AG04449 (cell line): ENCODE measurements around the gene NACC1.

ENCODE experiments used
- CTCF ChIA-PET: fragments of 350-600 bp; formaldehyde crosslinking; extraction: SDS; loops from one replicate; lab custom pipeline; 2021; ENCODE audit warnings: antibody characterized with exemption; lab: Yijun Ruan, JAX
- POLR2A ChIA-PET: fragments of 400-600, 350-600 bp; formaldehyde crosslinking; extraction: SDS; loops from one replicate; lab custom pipeline; 2020; ENCODE audit warnings: antibody characterized with exemption, inconsistent platforms; lab: Yijun Ruan, JAX
- DNase-seq: peaks from one replicate; pipeline ENCODE4 v3.0.0-alpha.2; 2010; ENCODE audit warnings: low read depth, low spot score
- H3K4me3 ChIP-seq: 2 replicates; pipeline ENCODE4 v1.5.1; 2011; ENCODE audit warnings: low read depth, mild to moderate bottlenecking, control low read depth, low read length
- CTCF ChIP-seq: IDR thresholded peaks from one replicate; pipeline ENCODE4 v1.5.1; 2011; ENCODE audit warnings: mild to moderate bottlenecking, moderate library complexity, low read length, control low read depth, inconsistent platforms; ENCODE audit not compliant: insufficient read depth; ENCODE audit errors: missing control alignments

The NACC1 gene

DNA sequence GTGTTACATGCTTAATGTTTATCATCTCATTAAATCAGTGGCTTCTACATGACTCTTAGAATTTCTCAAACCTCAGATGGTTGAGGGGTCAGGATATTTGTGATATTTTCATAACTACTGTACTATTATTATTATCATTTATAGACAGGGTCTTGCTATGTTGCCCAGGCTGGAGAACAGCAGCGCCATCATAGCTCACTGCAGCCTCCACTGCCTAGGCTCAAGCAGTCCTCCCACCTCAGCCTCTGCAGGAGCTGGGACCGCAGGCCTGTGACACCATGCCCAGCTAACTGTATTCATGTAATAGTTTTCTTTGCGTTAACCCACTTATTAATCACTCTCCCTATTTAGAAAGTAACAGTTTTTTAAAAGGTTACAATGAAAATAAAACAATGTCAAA, 41.6 kb downstream of the NACC1 start:
- ChIA-PET CTCF (no interaction called here), POLR2A (no interaction called here)
- TF ChIP-seq CTCF = no peak
- no peak for DNase-seq
- no peak overlapping the region for H3K4me3 ChIP-seq

DNA sequence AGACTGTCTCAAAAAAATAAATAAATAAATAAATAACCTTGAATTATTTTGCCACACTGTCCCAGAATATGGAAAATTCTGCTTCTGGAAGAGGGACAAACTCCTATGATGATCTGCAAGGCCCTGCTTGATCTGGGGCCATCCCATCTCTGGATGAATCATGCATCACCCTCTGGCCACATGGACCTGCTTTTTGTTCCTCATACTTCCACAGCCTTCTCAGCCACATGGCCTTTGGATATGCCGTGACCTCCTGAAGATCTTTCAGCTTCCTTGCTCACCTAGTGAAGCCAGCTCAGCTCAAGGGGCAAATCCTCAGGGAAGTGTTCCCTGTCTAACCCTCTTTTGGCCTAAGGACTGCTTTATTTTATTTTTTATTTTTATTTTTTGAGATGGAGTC, 42.5 kb downstream of the NACC1 start:
- no peak overlapping the region for H3K4me3 ChIP-seq
- ChIA-PET POLR2A (no interaction called here), CTCF (interaction anchor here (0.9 kb wide), 1 partner anchor 10 kb away, joined by 3 read pairs; no protein-coding TSS in a partner anchor)
- DNase-seq = no peak
- TF ChIP-seq CTCF = no peak

DNA sequence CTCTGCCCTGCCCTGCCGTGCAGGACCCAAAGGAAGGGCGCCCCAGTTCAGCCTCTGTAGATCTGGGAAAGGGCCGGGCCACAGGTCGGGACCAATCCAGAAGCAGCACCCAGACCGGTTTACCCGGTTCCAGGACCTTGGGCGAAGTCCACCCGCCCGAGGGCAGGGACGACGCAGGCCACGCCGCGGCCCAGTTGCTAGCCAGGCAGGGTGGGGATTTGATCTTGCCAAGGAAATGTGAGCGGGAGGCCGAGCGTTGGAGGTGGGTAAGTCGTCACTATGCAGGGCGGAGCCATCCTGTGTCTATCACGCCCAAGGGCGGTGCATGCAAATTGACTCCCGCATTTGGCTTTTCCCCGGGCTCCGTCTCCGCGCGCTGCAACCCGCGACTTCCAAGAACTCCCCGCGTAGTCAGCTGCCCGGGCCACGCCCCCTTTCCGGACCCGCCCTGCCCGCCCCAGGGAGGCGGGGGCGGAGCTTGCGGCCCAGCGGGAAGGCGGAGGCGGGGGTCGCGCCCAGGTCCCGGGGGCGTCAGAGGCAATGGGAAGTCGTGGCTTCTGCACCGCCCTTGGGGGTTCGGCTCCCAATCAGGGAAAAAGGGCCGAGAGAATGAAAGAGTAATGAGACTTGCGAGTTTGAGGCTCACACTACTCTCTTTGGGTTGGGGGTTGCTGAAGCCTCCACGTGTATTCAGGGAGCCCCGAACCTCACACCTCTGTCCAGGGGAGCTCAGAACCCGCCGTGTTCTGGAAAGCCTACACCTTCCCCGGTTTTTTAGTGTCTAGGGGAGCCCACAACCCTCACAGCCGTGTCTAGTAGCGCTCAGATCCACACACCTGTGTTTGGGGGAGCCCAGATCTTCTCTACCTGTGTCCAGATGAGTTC, 44.9 kb downstream of the NACC1 start:
- POLR2A ChIA-PET = interaction anchor here (0.6 to 3.3 kb wide), 7 partner anchors 9 to 1335 kb away, joined by 3 to 32 read pairs (median 5); partner anchors contain the start of genes IER2 and STX10
- H3K4me3 ChIP-seq = peak overlapping the region; percentile 40
- CTCF ChIA-PET = interaction anchor here (1.0 to 4.1 kb wide), 9 partner anchors 8 to 197 kb away, joined by 3 to 19 read pairs (median 5); no protein-coding TSS in a partner anchor
- TF ChIP-seq CTCF = no peak
- DNase-seq = peak; percentile 87

DNA sequence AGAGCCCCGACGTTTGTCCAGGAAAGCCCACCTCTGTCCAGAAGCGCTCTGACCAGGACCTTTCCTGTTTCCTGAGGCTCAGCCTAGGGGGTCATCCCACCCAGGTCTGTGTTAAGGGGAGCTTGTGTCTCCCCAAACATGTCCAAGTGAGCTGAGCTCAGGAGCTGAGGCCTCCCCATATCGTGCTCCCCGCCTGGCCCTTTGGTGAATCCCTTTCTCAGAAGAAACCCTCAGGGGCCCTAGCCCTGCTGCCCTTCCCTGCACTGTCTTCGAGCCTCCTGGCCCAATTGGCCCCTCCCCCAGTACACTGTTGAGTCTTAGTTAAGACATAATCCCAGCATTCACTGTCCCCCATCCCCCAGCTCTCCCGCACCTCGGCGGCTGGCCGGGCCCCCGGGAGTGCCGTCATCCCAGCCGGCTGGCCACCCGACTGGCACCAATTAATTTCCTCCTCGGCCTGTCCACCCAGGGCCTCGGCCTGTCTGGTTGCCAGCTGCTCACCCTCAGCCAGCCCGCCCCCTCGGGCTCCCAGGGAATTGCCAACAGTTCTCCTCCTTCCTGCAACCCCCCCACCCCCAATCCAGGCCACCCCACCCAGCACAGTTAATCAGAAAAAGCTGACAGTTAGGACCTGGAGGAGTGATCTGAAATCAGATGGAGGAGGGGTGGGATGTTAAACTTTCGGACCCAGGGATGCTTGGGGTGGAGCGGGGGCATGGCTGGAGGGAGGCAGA, 45.7 kb downstream of the NACC1 start:
- ChIA-PET CTCF (interaction anchor here (0.6 to 4.1 kb wide), 8 partner anchors 8 to 198 kb away, joined by 4 to 19 read pairs (median 5); no protein-coding TSS in a partner anchor), POLR2A (interaction anchor here (0.6 to 3.3 kb wide), 10 partner anchors 8 to 1334 kb away, joined by 3 to 32 read pairs (median 5); partner anchors contain the start of genes IER2 and STX10)
- peak overlapping the region; percentile 38 for H3K4me3 ChIP-seq
- no peak for TF ChIP-seq CTCF
- no peak for DNase-seq

DNA sequence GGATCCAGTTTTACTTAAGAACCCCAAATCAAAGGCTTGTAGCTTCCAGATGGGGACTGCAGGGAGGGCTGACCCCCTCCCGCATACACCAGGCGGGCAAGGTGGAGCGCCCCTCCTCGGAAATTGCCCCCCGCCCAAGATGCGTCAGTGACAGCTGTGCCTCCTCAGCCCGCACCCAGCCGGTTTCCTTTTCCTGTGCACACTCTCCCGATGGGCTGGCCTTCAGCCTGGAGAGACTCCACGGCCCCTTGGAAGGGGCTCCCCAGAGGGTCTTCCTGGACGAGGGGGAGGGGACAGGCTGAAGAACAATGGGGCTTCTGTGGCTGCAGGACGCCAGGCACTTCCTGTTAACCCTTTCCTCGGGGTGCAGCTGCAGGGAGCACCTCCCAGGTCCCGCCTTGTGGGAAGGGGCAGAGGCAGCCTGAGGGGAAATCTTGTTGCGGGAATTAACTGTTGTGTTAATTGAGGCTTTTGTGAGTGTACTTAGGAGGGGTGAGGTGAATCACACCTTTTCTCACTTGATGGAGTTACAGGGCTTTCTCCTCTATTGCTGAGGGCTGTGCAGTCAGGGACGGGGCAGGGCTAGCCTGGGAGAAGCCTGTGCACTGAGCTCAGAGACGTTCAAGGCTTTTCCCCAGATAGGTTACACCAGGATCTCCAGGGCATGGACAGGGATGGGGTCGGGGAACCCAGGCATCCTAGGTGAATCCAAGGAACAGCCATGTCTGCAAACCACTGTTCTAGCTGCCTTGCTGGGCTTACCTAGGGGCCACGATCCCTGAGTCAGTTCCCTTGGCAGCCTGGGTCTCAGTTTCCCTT, 46.5 kb downstream of the NACC1 start:
- DNase-seq = no peak
- POLR2A ChIA-PET = interaction anchor here (0.6 to 3.3 kb wide), 7 partner anchors 9 to 109 kb away, joined by 3 to 32 read pairs (median 5); partner anchors contain the start of genes IER2 and STX10
- no peak for TF ChIP-seq CTCF
- CTCF ChIA-PET = interaction anchor here (1.6 to 4.1 kb wide), 6 partner anchors 12 to 199 kb away, joined by 3 to 19 read pairs (median 6); no protein-coding TSS in a partner anchor
- H3K4me3 ChIP-seq = peak overlapping the region; percentile 23; the same call in 1 of the 2 replicates
